Measurements from ENCODE around the gene RASL12. TPM values are rescaled to one million over a fixed set of nuclear protein-coding genes. Genes with fewer than 3 reads are reported as not detected.
A peak's percentile ranks its signal among the peaks of the same experiment; 100 is the strongest.
"Not testable (repeated sequence)": the region's sequence is repeated elsewhere in the genome, so short reads cannot be mapped to it uniquely, and the experiment has no call there.

Gene RASL12
- total RNA-seq, 2 donors from 2014 or later: 82.4 to 93.9 TPM

DNA sequence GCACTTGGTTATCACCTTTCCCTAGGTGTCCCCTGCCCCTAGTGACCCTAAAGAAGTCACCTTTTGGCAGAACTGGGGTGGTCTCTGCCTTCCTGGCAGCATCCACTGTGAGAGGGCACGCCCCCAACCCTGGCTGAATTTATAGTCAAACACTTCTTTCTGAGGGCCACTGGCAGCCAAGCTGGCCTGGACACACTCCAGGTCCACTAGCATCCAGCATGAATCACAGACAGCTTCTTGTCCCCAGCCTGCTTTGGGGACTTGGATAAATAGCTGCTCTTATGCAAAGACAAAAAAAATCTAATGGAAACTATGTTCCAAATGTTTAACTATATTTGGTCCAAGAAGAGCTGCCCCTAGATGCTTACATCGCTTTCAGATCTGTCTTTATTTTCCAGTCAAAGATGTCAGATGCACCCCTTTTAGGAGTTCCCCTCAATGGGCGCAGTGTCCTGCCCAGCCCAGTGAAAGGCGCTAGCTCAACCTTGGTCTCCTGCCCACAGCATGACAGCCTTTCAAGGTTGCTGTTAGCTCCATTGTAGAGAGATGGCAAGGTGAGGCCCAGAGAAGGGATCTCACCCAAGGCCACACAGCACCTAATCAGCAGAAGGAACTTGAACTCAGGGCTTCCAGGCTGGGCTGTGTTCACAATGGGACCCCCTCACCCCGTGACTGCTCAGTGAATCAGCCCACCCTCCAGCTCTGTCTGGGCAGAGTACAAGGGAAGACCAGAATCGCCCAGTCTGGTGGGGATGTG is 7.0 kb downstream of the RASL12 start:
- intact Hi-C loops (cut with DNase I): loop anchor here in 1 of 2 donors (5.0 kb wide), 1 partner anchor 1681 kb away; no protein-coding TSS in a partner anchor
- peak; percentile 87 for DNase-seq (ENCODE audit: low spot score)

DNA sequence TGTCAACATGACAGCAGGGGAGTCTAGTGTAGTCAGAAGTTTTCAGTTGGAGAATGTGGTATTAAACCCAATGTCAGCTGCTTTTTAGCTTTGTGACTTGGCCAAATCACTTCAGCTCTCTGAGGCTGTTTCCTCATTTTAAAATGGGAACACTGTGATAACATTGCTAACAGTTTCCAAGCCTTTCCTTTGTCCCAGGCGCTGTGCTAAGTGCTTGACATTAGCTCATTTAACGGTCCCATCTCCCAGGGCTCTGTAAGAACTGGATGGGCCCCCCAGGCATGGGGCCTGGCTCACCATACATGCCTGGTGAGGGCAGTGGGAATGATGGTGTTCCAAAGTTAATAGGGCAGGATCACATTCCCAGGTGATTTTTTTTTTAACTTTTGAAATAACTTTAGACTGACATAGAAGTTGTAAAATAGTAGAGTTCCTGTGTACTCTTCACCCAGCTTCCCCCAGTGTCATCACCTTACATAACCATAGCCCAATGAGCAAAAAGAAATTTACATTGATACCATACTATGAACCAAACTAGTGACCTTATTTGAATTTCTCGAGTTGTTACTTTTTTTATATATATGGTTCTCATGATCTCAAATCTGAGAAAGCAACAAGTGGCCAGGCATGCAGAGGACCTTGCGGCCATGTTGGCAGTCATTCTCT is 7.7 kb downstream of the RASL12 start:
- DNase-seq (ENCODE audit: low spot score): peak; percentile 20
- intact Hi-C loops (cut with DNase I): loop anchor here in 1 of 2 donors (5.0 kb wide), 1 partner anchor 1682 kb away; no protein-coding TSS in a partner anchor

DNA sequence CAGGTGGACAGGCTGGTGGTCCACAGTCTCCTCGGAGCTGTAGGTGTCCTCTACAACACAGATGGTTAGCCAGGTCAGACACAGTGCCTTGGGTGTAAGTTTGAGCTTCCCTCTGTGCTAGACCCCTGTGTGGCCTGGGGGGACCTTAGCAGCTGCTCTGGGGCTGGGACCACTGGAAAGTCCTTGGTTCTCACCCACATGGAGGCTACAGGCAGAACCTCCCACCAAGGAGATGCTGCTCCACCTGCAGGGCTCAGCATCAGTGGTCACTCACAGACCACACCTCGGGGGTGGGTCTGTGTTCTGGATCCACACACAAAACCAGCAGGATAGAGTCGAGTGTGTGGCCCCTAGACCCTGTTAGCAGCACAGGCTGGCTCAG is 8.4 kb downstream of the RASL12 start:
- intact Hi-C loops (cut with DNase I): no loop called here
- DNase-seq (ENCODE audit: low spot score): peak; percentile 43

DNA sequence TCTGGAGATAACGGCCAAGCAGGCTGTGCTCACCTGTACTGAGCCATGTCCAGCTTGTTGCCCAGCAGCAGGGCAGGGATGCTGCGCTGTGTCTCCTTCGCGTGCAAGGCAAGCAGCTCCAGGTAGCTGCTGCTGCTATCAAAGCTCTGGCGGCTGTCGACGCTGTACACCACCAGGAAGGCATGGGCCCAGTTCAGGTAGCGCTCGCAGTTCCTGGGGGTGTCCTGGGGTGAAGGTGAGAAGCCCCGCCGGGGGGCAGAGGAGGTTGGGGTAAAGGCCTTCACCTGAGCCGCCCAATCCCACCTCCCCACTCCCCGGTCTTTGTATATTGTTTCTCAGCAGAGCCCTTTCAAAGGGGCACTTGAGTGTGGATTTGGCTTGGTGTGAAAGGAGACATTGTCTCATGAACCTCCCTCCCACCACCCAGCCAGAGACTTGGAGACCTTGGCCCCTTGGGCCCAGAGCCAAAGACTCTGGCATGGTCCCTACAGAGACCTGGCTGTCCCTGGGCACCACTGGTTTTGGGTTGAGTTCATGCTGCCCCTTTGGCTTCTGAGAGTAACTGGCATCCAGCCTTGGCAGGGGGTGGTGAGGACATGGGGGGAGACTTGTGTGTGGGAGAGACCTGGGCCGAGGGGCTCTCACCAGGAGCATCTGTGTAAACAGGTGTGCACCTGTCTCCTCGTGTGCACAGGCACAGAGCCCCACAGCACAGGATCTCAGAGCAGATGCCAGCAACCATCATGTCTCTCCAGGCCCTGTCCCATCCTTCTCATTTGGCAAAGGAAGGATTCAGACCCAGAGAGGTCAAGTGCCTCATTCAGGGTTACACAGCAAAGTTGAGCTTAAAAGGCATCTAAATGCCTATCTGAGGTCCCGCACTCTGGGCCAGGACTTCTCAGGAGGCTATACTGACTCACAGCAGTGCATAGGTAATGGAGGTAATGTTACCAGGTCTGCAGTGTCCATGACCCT is 9.1 kb downstream of the RASL12 start:
- intact Hi-C loops (cut with DNase I): no loop called here

DNA sequence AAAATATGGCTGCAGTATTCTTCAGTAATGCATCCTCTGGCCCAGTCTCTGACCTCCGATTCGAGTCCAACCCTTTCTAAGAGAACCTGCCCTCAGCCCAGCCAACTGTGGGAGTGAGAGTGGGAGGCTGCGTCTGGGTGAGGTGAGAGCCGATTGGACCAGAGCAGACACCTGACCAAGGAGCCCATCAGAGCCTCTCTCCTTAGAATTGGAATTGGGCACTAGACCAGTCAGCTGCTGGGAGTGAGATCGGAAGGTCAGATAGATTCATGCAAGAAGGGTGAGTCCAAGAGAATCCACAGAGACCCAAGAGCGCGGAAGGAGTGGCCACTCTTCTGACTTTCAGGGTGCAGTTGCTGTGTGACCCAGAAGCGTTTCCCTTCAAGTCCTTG is 10.2 kb downstream of the RASL12 start:
- DNase-seq (ENCODE audit: low spot score): peak; percentile 24
- intact Hi-C loops (cut with DNase I): no loop called here

More for the DNA sequence above, 9.1 kb downstream of the RASL12 start:
- DNase-seq (ENCODE audit: low spot score): no peak

DNA sequence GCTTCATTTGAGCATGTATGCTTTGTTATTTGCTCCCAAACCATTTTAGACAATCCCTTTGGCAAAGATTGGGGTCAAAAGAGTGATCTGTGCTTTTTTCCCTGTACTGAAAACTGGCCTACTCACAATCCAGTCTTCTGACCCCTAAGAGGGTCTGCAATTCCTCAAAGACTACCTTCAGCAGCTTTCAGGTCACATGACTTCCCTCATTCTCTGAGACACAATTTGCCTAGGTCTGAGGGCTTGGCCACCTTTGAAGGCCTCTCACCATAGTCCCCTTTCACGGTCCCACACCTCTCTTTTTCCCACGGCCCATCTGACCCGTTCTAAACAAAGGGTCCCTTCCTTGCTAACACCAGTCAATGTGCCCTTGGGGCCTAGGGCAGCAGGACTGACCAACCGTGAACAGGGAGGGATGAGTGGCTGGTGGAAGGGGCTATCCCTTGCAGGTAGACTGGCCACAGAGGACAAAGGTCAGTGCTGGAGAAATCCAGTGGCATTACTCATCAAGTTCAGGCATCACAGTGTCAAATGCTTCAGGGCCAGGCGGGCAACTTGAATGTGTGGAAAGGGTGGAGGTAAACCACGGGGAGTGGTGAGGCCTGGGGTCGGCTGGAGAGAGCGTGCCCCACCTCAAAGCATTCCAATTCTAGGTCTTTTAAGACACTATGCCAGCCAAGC is 10.8 kb downstream of the RASL12 start:
- intact Hi-C loops (cut with DNase I): no loop called here
- no peak for DNase-seq (ENCODE audit: low spot score)

DNA sequence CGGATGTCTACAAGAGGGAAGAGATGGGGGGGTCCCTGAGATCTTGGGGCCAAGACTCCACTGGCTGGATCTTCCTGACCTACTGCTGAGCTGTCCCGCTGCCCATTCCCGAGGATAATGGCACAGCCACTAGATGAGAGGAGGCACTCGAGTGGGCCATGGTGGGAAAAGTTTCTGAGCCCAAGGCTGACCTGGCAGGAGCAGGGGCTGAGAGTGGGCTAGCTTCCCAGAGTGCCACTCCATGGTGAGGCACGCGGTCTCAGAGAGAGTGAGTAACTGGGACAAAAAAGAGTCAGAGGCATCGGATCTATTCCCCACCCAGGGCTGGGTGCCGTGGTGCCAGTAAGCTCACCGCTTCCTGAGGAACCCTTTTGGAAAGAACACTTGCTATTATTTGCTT is 11.7 kb downstream of the RASL12 start:
- DNase-seq (ENCODE audit: low spot score): no peak
- intact Hi-C loops (cut with DNase I): no loop called here

DNA sequence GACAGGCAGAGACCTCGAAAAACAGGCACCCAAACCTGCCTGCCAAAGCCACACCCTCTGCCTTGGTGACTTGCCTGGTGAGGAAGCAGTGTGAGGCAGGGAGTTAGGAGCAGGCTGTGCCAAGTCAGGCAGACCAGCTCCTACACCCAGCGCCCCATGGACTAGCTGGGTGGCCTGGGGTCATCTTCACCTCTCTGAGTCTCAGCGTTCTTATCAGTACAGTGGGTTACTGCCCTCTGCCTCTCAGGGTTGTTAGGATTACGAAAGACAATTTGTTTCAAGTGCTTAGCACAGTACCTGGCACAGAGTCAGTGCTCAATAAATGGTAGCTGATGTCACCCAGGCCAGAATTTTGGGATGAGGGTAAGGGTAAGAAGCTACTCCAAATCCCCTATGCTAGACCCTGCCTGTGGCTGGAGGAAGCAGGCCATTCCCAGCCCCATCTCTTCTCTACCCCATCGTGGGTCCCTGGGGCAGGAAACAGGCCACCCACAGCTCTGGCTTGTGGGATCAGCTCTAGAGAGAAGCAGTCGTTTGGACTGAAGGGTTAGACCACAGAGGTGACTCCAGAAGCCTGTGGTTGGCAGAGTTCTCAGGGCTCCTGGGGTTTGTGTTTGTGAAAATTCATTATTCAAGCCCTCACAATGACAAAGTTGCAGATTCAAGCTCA is 12.5 kb downstream of the RASL12 start:
- intact Hi-C loops (cut with DNase I): no loop called here
- peak; percentile 46 for DNase-seq (ENCODE audit: low spot score)

DNA sequence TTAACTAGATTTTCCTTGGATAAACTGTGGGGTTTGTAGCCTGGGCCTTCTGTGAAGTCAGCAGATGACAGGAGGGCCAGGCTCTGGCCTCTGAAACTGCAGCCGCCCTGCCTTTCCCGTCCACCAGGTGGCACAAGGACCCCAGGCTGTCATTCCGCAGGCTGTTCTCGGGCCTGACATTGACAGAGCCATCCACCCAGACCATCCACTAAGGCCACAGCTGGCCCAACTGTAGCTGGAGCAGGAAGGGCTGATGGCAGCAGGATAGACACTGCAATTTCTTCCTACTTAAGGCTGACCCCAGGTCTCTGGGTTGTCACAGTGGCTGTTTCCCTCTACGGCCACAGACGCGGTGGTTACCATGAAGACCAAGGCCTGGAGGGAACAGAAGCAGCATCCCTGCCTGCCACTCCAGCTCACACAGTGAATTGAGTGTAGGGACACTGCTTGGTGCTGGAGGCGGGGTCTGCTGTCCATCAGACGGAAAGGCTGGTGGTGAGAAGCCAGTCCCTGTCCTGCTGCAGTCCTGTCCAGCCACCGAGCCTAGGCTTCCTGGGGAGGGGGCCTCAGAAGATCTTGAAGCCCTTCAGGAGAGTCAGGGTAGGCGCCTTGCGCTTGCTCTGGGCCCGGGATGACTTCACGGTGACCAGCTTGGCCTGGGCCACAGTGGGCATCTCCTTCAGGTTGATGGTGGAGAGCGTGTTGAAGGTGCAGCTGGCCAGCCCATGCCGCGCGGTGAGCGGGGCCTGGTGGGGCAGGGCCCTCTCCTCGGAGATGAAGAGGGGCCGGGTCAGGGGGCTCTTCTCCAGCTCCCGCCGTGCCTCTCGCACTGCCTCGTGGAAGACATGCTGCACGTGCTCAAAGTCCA is 13.2 kb downstream of the RASL12 start:
- peak; percentile 91 for DNase-seq (ENCODE audit: low spot score)
- intact Hi-C loops (cut with DNase I): loop anchor here in 1 of 2 donors (5.0 kb wide), 1 partner anchor 33 kb away; no protein-coding TSS in a partner anchor

DNA sequence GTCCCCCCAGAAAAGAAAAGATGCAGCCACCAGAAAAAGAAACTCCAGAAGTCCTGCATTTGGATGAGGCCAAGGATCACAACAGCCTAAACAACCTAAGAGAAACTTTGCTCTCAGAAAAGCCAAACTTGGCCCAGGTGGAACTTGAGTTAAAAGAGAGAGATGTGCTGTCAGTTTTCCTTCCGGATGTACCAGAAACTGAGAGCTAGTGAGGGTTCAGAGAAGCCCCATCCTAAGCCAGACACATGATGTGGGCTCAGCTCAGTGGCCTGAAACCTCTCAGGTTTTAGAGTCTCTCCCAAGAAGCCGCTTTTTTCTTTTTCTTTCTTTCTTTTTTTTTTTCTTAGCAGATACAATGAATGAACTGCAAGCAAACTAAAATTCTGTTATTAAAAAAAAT is 14.8 kb downstream of the RASL12 start:
- no peak for DNase-seq (ENCODE audit: low spot score)
- intact Hi-C loops (cut with DNase I): loop anchor here in 1 of 2 donors (5.0 kb wide), 1 partner anchor 34 kb away; no protein-coding TSS in a partner anchor

DNA sequence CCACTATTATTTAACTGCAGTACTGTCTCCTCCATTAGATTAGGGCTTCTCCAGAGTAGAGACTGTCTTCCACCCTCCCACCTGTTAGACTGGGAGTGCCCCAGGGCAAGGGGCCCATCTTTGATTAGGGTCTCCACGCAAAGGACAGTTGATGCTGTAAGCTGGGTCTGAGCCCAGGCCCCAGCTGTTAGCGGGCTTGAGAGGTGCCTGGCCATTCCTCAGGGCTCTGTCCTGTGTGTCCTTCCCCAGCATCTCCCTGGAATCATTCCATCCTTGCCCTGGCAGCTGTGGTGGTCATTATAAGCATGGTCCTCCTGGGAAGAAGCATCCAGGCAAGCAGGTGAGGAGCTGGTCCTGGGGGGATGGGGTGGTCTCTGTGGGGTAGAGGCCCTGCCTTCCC is 16.5 kb downstream of the RASL12 start:
- intact Hi-C loops (cut with DNase I): loop anchor here in 1 of 2 donors (5.0 kb wide), 1 partner anchor 36 kb away; no protein-coding TSS in a partner anchor
- DNase-seq (ENCODE audit: low spot score): peak; percentile 72

DNA sequence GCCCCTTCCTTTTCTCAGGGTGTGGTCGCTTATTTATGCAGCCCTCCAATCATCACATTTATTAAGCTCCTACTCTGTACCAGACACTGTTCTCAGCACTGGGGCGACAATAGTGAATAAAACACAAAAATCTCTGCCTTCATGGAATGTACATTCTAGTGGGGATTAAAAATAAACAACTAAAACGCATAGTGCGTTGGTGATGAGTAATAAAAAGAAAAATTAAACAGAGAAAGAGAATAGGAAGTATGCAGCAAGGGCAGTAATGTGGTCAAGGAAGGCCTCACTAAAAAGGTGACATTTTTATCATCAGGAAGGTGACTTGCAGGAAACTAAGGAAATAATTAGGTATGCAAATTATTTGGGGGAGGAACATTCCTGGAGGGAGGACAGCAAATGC is 17.5 kb downstream of the RASL12 start:
- intact Hi-C loops (cut with DNase I): loop anchor here in 1 of 2 donors (5.0 kb wide), 1 partner anchor 37 kb away; no protein-coding TSS in a partner anchor
- no peak for DNase-seq (ENCODE audit: low spot score)

DNA sequence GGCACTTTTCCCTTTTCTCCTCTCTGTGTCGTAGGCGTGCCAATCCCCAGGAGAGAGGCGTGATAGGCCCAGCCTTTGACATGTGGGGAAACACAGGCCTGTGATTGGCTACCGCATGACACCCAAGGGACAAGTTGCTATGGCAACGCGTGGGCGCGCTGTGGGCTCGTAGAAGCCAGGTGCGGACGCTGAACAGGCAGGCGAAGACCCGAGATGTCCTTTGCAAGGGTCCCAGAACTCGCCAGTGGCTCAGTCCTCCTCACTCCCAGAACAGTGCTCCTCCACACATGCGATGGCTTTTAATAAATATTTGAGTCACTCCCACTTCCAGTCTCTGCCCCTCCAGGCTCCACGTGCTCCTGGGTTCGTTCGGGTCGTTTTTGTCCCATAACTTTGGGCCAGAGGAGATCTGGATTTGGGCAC is 18.4 kb downstream of the RASL12 start:
- peak; percentile 95 for DNase-seq (ENCODE audit: low spot score)
- intact Hi-C loops (cut with DNase I): no loop called here

DNA sequence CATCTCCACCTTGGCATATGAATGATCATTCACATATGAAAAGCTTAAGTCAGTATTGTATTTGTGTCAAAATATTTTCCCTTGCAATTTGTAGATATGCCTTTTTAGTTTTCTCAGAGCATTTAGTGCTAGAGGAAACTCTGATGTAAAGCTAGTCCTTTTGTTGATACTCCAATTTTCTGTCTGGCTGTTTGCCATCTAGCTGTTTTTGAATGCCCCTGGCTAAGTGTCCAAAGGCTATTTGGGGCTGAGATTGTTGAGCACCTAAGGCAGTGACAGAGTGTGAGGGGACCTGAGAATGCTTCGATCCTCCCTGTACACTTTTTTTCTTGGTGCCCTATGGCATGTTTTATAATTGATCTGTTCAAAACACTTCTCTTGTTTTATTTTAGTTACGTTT is 19.6 kb downstream of the RASL12 start:
- DNase-seq (ENCODE audit: low spot score): no peak
- intact Hi-C loops (cut with DNase I): no loop called here

DNA sequence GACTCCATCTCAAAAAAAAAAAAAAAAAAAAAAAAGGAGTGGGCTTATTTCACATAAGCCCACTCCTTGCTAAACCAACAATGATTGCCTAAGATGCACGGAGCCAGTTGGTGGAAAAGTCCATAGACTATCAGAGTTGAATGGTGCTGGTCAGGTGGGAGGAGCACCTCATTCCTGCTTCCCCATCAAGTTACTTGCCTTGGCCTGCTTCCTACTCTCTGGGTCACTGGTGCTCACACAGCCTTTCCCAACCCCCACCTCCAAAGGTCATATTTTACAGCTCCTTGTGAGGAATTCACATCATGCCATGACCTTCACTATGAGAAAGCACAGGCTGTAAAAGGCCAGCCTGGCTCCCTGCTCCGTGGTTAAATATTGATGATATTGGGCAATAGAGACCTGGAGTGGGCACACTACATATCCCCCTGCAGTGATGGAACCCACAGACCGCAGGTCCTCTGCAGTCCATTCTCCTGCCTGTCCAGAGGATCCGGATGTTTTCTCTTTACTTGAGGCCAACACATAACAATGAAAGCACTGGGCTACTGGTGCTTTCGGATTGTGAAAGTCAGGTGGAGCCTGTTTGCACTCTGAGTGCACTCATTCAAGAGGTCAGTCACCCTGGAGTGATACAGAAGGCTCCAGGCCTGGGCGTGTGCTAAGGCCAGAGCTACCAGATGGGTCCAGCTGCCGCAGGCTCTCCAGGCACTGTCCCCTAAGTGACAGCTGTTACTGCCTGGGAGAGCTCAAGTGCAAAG is 22.9 kb downstream of the RASL12 start, which contains the start of gene SLC51B:
TSS of gene SLC51B (plus strand) at position 664 of the 758 bp plus-strand sequence. CDS start 4,618 bp downstream, outside the sequence.
- intact Hi-C loops (cut with DNase I): no loop called here
- peak; percentile 26 for DNase-seq (ENCODE audit: low spot score)

DNA sequence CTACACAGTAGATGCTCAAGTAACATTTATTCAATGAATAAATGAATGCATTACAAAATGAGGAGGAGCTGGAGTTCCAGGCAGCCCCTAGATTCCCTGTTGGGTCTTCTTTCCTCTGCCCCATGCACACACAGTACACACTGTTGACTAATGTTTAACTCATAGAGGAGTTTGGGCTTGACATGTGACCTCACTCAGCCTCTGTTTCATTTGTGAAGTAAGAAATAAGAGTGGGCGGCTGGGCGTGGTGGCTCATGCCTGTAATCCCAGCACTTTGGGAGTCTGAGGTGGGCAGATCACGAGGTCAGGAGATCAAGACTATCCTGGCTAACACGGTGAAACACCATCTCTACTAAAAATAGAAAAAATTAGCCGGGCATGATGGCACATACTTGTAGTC is 23.6 kb downstream of the RASL12 start:
- intact Hi-C loops (cut with DNase I); DNase-seq (ENCODE audit: low spot score): not testable (repeated sequence)
